Measurements from ENCODE around the gene HNMT.

DNA sequence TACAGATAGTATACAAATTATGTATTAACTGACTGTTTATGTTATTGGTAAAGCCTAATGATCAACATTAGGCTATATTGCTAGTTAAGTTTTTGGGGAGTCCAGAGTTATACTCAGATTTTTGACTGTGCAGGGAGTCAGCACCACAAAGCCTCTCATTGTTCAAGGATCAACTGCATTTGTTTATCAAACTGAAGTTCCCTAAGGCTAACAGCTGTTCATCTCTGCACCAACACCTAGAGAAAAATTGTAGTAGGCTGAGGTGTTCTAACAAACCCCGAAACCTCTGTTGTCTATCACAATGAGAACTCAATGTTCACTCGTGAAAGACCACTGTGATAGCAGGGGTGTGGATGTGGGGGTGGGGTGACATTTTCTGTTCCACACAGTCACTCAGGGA lies 97.7 kb downstream of the HNMT start:
- TF ChIP-seq, protein P1, sequence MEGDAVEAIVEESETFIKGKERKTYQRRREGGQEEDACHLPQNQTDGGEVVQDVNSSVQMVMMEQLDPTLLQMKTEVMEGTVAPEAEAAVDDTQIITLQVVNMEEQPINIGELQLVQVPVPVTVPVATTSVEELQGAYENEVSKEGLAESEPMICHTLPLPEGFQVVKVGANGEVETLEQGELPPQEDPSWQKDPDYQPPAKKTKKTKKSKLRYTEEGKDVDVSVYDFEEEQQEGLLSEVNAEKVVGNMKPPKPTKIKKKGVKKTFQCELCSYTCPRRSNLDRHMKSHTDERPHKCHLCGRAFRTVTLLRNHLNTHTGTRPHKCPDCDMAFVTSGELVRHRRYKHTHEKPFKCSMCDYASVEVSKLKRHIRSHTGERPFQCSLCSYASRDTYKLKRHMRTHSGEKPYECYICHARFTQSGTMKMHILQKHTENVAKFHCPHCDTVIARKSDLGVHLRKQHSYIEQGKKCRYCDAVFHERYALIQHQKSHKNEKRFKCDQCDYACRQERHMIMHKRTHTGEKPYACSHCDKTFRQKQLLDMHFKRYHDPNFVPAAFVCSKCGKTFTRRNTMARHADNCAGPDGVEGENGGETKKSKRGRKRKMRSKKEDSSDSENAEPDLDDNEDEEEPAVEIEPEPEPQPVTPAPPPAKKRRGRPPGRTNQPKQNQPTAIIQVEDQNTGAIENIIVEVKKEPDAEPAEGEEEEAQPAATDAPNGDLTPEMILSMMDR (IDR thresholded peaks at IDR 0.05; ENCODE audit: insufficient read depth, low read length): no peak
- no peak for TF ChIP-seq POLR2AphosphoS5 (IDR thresholded peaks at IDR 0.05; ENCODE audit: low read depth)

Measured in HL-60 (cell line).